HG03558 (cell line): ENCODE data around the gene CNPY1.

Experiments used
- ATAC-seq: cut with Tn5 transposase; IDR thresholded peaks from one replicate; pipeline ENCODE4 v1.9.1; 2021; ENCODE audit warnings: moderate number of reproducible peaks; ENCODE audit not compliant: unreplicated experiment; ENCODE audit errors: extremely low read depth

CNPY1 gene

GRCh38 chr7:155516466-155516865, 29.9 kb downstream of the CNPY1 start:
- no peak for ATAC-seq

GRCh38 chr7:155515318-155515717, 31.0 kb downstream of the CNPY1 start:
- no peak for ATAC-seq

- no peak for ATAC-seq
Observed at GRCh38 chr7:155514296-155514695, 32.1 kb downstream of the CNPY1 start.

- no peak for ATAC-seq
Observed at GRCh38 chr7:155513543-155514285, 32.6 kb downstream of the CNPY1 start.

- no peak for ATAC-seq
Observed at GRCh38 chr7:155512246-155512887, 34.0 kb downstream of the CNPY1 start.

DNA sequence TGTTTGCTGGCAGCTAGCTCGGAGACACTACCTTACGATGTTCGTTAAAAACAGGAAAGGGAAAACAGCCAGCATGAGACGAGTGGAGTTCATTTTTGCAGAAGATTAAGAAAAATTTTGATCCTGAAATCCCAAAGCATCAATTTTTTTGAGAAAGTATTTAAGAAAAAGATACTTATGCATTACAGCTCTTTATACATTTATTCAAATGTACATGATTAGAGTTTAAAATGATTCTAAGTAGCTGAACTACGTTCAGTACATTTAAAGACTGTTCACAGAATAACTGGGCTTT, 34.7 kb downstream of the CNPY1 start:
- ATAC-seq, result no peak

- ATAC-seq, result no peak
Observed at GRCh38 chr7:155510975-155511701, 35.2 kb downstream of the CNPY1 start.

DNA sequence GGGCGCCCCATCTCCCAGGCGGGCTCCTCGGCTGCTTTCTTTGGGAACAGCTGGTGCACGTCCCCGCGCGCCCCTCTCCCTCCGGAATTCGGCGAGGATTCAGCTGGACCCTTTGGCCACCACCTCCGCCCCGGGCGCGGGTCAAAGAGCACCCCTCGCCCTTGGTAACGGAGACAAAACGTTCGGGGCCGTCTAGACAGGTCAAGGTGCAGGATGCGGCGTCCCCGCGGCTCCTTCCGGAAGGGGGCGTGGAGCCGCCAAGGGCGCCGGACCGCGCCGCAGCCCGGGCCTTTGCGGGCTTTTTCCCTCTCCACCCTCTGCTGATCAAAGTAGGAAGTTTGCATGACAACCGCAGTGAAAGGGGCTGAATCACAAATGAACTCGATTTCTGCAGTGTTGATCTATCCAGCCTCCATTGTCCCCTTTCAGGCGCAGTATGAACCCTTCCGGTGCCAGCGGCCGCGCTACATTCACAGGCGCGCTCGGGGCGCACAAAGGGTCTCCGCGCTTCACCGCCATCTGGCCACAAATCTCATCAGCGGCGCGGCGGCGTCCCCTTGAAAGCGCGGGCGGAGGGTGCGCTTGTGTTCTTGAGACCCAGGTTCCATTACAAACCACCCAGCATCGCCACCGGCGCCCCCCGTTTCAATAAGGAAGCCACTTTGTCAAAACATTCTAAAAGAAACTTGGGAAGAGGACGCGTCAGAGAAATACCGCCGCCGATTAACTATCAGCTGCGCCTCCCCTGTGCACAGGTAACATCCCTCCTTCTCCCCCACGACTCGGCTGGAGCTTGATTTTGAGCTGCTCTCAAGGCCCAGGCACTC, 36.4 kb downstream of the CNPY1 start:
- no peak for ATAC-seq

GRCh38 chr7:155509359-155509724, 37.0 kb downstream of the CNPY1 start:
- no peak for ATAC-seq

- ATAC-seq, result no peak
Observed at GRCh38 chr7:155508376-155509358, 37.7 kb downstream of the CNPY1 start.

GRCh38 chr7:155507576-155507975, 38.8 kb downstream of the CNPY1 start:
- ATAC-seq, result no peak

DNA sequence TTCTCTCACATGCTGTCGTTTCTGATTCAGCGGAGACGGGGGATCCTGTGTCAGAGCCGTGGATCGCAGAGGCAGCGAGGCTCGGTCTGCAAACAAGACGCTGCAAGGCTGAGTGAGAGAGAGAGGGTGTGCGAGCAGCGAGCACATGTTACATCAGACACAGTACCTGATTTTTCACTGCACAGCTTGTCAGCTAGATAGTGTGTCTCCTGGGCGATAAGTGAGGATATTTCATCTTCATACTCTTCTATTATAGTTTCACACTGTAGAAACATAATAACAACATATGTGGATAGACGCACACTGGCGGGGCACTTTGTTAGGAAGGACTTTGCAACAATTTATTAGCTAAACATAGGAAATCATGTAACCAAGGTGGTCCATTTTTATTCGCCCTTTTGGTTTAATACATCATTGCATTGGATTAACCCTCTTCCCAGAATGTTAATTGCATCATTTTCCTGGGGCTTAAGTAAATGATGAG, 39.5 kb downstream of the CNPY1 start:
- ATAC-seq, result no peak

GRCh38 chr7:155505422-155505793, 41.0 kb downstream of the CNPY1 start:
- no peak for ATAC-seq

GRCh38 chr7:155497149-155497901, 49.0 kb downstream of the CNPY1 start:
- no peak for ATAC-seq

DNA sequence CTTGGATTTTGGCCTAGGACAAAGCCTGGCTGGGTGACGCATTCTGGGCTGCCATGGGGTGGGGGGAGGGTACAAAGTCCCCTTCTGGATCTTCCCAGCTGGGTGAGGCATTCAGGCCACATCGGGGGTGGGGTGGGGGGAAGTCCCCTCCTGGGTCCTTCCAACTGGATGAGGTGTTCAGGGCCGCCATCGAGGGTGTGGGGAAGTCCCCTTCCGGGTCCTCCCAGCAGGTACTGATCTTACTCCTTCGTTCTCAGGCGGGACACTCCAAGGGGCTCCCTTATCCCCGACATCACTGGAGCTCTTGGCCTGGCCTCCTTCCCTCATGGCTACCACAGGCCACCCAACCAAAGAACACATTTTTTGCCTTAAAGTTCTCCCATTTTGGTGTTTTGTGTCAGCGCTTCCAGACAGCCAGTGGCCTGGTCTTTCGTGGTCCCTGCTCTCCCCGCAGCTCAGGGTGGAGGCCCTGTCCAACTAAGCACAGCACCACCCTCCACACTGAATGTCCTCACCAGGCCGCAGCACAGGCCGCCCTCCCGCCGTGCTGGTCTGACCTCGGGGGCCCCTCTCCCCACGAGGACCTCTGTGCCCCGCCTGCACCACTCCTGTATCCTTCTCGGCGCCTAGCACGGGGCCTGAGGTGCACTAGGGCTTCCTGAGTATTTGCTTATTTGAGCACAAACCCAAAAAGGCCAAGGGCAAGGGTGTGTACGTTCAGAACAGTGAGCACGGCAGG, 49.9 kb downstream of the CNPY1 start:
- no peak for ATAC-seq

DNA sequence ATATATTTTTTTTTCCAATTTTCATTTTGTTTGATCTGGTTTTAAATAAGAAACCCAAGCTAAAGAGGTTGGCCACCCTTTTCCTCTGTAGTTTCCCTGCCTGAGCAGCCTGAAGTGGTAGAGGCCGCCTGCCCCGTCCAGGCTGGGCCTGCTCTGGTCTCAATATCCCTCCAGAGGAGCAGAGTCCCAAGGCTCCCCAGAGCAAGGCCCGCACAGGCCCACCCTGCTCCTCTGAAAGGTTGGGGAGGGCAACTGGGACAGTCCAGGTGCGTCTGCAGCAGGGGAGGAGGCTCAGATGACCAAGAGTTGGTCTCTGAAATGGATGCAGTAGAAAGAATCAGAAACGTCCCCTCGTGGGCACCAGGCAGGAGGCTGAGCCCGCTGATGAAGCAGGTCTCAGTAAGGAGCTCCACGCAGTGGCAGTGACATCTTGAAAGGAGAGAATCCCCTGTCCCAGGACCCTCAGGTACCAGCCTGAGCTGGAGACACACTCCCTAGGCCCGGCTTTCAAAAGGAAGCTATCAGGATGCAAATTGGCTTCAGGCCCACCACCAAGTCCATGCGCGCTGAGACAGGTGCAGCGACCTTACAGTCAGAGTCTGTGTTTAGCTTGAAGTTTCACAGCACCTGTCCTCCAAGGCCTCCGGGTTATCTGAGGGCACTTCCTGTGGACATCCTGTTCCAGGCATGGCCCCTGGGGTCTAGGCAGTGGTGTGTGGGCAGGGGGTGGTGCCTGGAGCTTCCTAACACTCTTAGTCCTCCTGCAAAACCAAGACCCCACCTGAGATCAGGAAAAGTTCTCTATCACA, 50.7 kb downstream of the CNPY1 start:
- no peak for ATAC-seq

DNA sequence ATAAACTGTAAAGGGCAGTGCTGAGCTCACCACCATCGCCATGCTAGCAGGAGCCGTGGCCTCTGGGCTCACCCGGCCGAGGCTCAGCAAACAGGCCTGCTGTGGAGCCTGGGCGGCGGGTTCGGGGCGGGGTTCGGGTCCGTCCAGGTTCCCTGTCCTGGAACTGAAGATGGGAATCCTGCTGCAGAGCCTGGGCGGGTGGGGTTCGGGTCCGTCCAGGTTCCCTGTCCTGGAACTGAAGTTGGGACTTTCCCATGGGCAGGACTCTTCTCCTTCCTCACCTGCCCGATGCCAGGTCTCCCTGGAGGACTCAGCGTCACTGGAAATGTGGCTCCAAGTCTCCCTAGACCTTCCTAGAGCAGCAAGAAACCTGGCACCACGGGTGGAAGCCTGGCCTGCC, 51.8 kb downstream of the CNPY1 start:
- ATAC-seq, result no peak
